HepG2 (cell line): ENCODE data around the gene CTDNEP1. TPM values are rescaled to one million over a fixed set of nuclear protein-coding genes. Genes with fewer than 3 reads are reported as not detected.
A peak's percentile ranks its signal among the peaks of the same experiment; 100 is the strongest.

ENCODE experiments used
- ATF3 ChIP-seq: sonication (generic); formaldehyde crosslinking; IDR thresholded peaks from 2 replicates; pipeline ENCODE4 v1.4.0; 2020; ENCODE audit warnings: missing genetic modification reagents
- CREM ChIP-seq, 2 experiments: sonication (generic) in 1 of 2; formaldehyde crosslinking in 1 of 2; IDR thresholded peaks; 2 replicates each; pipeline versions ENCODE4 v1.4.0 to v1.6.1; 2016 to 2020; ENCODE audit warnings: antibody characterized with exemption in 1 of 2, mild to moderate bottlenecking in 1 of 2, missing genetic modification reagents in 1 of 2
- HCFC1 ChIP-seq: fragments of 150-350 bp; IDR thresholded peaks from 2 replicates; pipeline ENCODE4 v1.6.1; 2014; ENCODE audit warnings: low read depth, low read length
- HMG20A ChIP-seq: IDR thresholded peaks from 2 replicates; pipeline ENCODE4 v1.6.1; 2016; ENCODE audit warnings: borderline replicate concordance
- HNF4A ChIP-seq: sonication (generic); formaldehyde crosslinking; IDR thresholded peaks from 2 replicates; pipeline ENCODE4 v1.4.0; 2020; ENCODE audit warnings: missing genetic modification reagents
- HOXD1 ChIP-seq: sonication (generic); formaldehyde crosslinking; IDR thresholded peaks from 2 replicates; pipeline ENCODE4 v1.5.0; 2020; ENCODE audit warnings: missing genetic modification reagents
- KAT8 ChIP-seq: IDR thresholded peaks from 2 replicates; pipeline ENCODE4 v1.6.1; 2016; ENCODE audit warnings: missing genetic modification reagents, missing compliant biosample characterization
- MAZ ChIP-seq, 2 experiments: sonication (generic) in 1 of 2; formaldehyde crosslinking in 1 of 2; IDR thresholded peaks; 2 replicates each; pipeline versions ENCODE4 v1.5.0 to v1.6.1; 2012 to 2020; ENCODE audit warnings: low read depth in 2 of 2, mild to moderate bottlenecking in 2 of 2, borderline replicate concordance in 1 of 2, improper control_type of control experiment in 1 of 2, low read length in 1 of 2, missing genetic modification reagents in 1 of 2, moderate library complexity in 1 of 2
- NFAT5 ChIP-seq: sonication (generic); formaldehyde crosslinking; IDR thresholded peaks from 2 replicates; pipeline ENCODE4 v1.4.0; 2020; ENCODE audit warnings: missing genetic modification reagents
- NR1H2 ChIP-seq: sonication (generic); formaldehyde crosslinking; IDR thresholded peaks from 2 replicates; pipeline ENCODE4 v1.8.1; 2022; ENCODE audit warnings: low read depth, missing genetic modification reagents, borderline replicate concordance
- NR2F6 ChIP-seq, 2 experiments: IDR thresholded peaks; 2 replicates each; pipeline ENCODE4 v1.6.1; 2016; ENCODE audit warnings: antibody characterized with exemption in 1 of 2, mild to moderate bottlenecking in 1 of 2
- RXRA ChIP-seq: sonication (generic); formaldehyde crosslinking; IDR thresholded peaks from 2 replicates; pipeline ENCODE4 v1.5.1; 2020; ENCODE audit warnings: missing genetic modification reagents
- SAP130 ChIP-seq: IDR thresholded peaks from 2 replicates; pipeline ENCODE4 v1.6.1; 2016; ENCODE audit warnings: low read depth
- SKI ChIP-seq: fragments of 450-650 bp; IDR thresholded peaks from one replicate; pipeline ENCODE4 v1.6.1; 2018; ENCODE audit warnings: mild to moderate bottlenecking; ENCODE audit not compliant: partially characterized antibody
- SKIL ChIP-seq: sonication (generic); formaldehyde crosslinking; IDR thresholded peaks from 2 replicates; pipeline ENCODE4 v1.8.0; 2022; ENCODE audit warnings: missing genetic modification reagents, mild to moderate bottlenecking, moderate library complexity, borderline replicate concordance
- TBX3 ChIP-seq: fragments of 450-650 bp; IDR thresholded peaks from 2 replicates; pipeline ENCODE4 v1.6.1; 2017; ENCODE audit warnings: antibody characterized with exemption, mild to moderate bottlenecking, inconsistent platforms, borderline replicate concordance
- THYN1 ChIP-seq: sonication (generic); formaldehyde crosslinking; IDR thresholded peaks from 2 replicates; pipeline ENCODE4 v1.8.1; 2023; ENCODE audit warnings: low read depth, mild to moderate bottlenecking, moderate library complexity, missing genetic modification reagents, borderline replicate concordance
- TOPORS ChIP-seq: sonication (generic); formaldehyde crosslinking; IDR thresholded peaks from 2 replicates; pipeline ENCODE4 v1.8.0; 2023; ENCODE audit warnings: mild to moderate bottlenecking, missing genetic modification reagents
- XRCC5 ChIP-seq: fragments of 200-400 bp; formaldehyde crosslinking; optimal IDR thresholded peaks from 2 replicates; pipeline ENCODE3; 2017; ENCODE audit warnings: mild to moderate bottlenecking, low read length
- ZNF563 ChIP-seq: sonication (generic); formaldehyde crosslinking; IDR thresholded peaks from 2 replicates; pipeline ENCODE4 v1.8.0; 2022; ENCODE audit warnings: mild to moderate bottlenecking, moderate library complexity, missing genetic modification reagents
- ZNF850 ChIP-seq: sonication (generic); formaldehyde crosslinking; conservative IDR thresholded peaks from 2 replicates; pipeline ENCODE4 v1.9.0; 2021; ENCODE audit warnings: mild to moderate bottlenecking, missing genetic modification reagents
- polyA plus RNA-seq, 8 experiments: library from polyadenylated mRNA; depleted of rRNA in 3 of 8; stranded (reverse) in 7 of 8; unstranded in 1 of 8; fragments of >200 nt; fragmentation: Illumina TruSeq in 4 of 8; extraction: Trizol in 4 of 8; gene quantifications; 2 replicates each; pipeline versions ENCODE4 v1.2.1 to v1.2.3, GENCODE V29; 2011 to 2016; ENCODE audit warnings: low read depth in 4 of 8, missing spikeins in 1 of 8, mixed read lengths in 1 of 8; ENCODE audit not compliant: insufficient read depth in 1 of 8
- total RNA-seq, 5 experiments: library from RNA; depleted of rRNA; stranded (reverse); fragments of >200 nt; fragmentation: Illumina TruSeq; extraction: Trizol; gene quantifications; 2 replicates each; pipeline ENCODE4 v1.2.3, GENCODE V29; 2016; ENCODE audit warnings: low read depth in 1 of 5

Gene CTDNEP1
- total and polyA plus RNA-seq, 2 of the 13 experiments (the other 11 are each of a cell fraction or from before 2014, with no cell fraction given) = 19.8 to 118 TPM

- no peak for TF ChIP-seq NFAT5 (CRISPR knock-in tag)
- peak; percentile 94 for TF ChIP-seq KAT8
- TF ChIP-seq HNF4A (CRISPR knock-in tag) = peak; percentile 46
- peak; percentile 82; the same call in 1 of the 2 replicates for TF ChIP-seq MAZ (IDR thresholded peaks at IDR 0.05; ENCODE audit: borderline replicate concordance, low read depth, low read length)
- no peak; the same call in none of the 2 replicates for TF ChIP-seq MAZ (CRISPR knock-in tag; IDR thresholded peaks at IDR 0.05; ENCODE audit: low read depth)
- no peak for TF ChIP-seq ZNF850 (CRISPR knock-in tag)
- TF ChIP-seq TOPORS (CRISPR knock-in tag) = no peak
- TF ChIP-seq THYN1 (CRISPR knock-in tag) = no peak
- TF ChIP-seq NR1H2 (CRISPR knock-in tag) = no peak
- peak; percentile 40; the same call in 1 of the 2 replicates for TF ChIP-seq HCFC1
- peak; percentile 96 for TF ChIP-seq SAP130 (CRISPR knock-in tag)
- TF ChIP-seq ZNF563 (CRISPR knock-in tag) = no peak
- TF ChIP-seq HOXD1 (CRISPR knock-in tag) = 0 out of 2 replicates have a peak, but pooled peaks have one; percentile 30
- TF ChIP-seq RXRA = peak; percentile 76
- peak; percentile 53; the same call in 1 of the 2 replicates for TF ChIP-seq ATF3 (CRISPR knock-in tag)
- TF ChIP-seq SKIL (CRISPR knock-in tag) = peak; percentile 49; the same call in 1 of the 2 replicates
- peak; percentile 17; the same call in 1 of the 2 replicates for TF ChIP-seq HMG20A
- no peak for TF ChIP-seq NR2F6 (IDR thresholded peaks at IDR 0.05)
- TF ChIP-seq NR2F6 (CRISPR knock-in tag; IDR thresholded peaks at IDR 0.05) = peak; percentile 57; the same call in 1 of the 2 replicates
- peak; percentile 83 for TF ChIP-seq XRCC5
- TF ChIP-seq SKI = peak; percentile 73
- TF ChIP-seq TBX3 = peak; percentile 85; the same call in 1 of the 2 replicates
- peak; percentile 55 for TF ChIP-seq CREM (IDR thresholded peaks at IDR 0.05)
- no peak for TF ChIP-seq CREM (CRISPR knock-in tag; IDR thresholded peaks at IDR 0.05)
Measured at GRCh38 chr17:7242717-7243452, 8.6 kb downstream of the CTDNEP1 start (continued).
